ENCODE data around the gene SEPTIN1.

- TF ChIP-seq CTCF (IDR thresholded peaks at IDR 0.05; ENCODE audit: poor library complexity) (no peak), EZH2phosphoT487 (IDR thresholded peaks at IDR 0.05; ENCODE audit: low read depth, severe bottlenecking, unreplicated experiment) (no peak), EZH2 (IDR thresholded peaks at IDR 0.05; ENCODE audit: borderline replicate concordance) (no peak)
Observed at GRCh38 chr16:30416624-30417528, 34.5 kb upstream of the SEPTIN1 start.
